Cardiac muscle cell (in vitro differentiated cells and primary cell): ENCODE data around the gene RPL37. TPM values are rescaled to one million over a fixed set of nuclear protein-coding genes. Genes with fewer than 3 reads are reported as not detected.
A peak's percentile ranks its signal among the peaks of the same experiment; 100 is the strongest.

Source experiments
- DNase-seq, 2 donors: peaks; one replicate each; pipeline versions ENCODE4 v3.0.0 to v3.0.0-alpha.2; 2010 to 2017; ENCODE audit warnings: low read depth in 1 of 2, low spot score in 1 of 2
- H3K27ac ChIP-seq: fragments of 200-600 bp; sonication (generic); 2 replicates; pipeline ENCODE4 v1.5.1; 2016
- H3K27me3 ChIP-seq: fragments of 200-600 bp; sonication (generic); 2 replicates; pipeline ENCODE4 v1.6.0; 2016; ENCODE audit warnings: control low read depth
- H3K36me3 ChIP-seq: fragments of 200-600 bp; sonication (generic); 2 replicates; pipeline ENCODE4 v1.5.1; 2016; ENCODE audit warnings: control low read depth
- H3K4me1 ChIP-seq: fragments of 200-600 bp; sonication (generic); 2 replicates; pipeline ENCODE4 v1.8.1; 2017; ENCODE audit warnings: low read depth, mild to moderate bottlenecking, mixed run types
- H3K4me3 ChIP-seq: fragments of 200-600 bp; sonication (generic); 2 replicates; pipeline ENCODE4 v1.5.1; 2016; ENCODE audit warnings: mild to moderate bottlenecking
- H3K9me3 ChIP-seq: fragments of 200-600 bp; sonication (generic); 2 replicates; pipeline ENCODE4 v1.5.1; 2017; ENCODE audit warnings: low read depth, mild to moderate bottlenecking, control low read depth
- polyA plus RNA-seq: library from polyadenylated mRNA; unstranded; fragments of >200 nt; fragmentation: Nextera tagmentation; extraction: Ambion mirVana; gene quantifications from 2 replicates; pipeline ENCODE4 v1.2.1, GENCODE V29; 2016
- total RNA-seq: library from RNA; depleted of rRNA; stranded (reverse); fragments of >200 nt; gene quantifications from 2 replicates; pipeline ENCODE4 v1.2.3, GENCODE V29; 2016
- TF ChIP-seq, protein P1 (sequence below): IDR thresholded peaks from 2 replicates; pipeline ENCODE4 v1.5.1; 2012; ENCODE audit warnings: low read depth, mild to moderate bottlenecking, low read length

RPL37 gene
- total and polyA plus RNA-seq, 2 experiments from 2014 or later = 115 to 473 TPM

DNA sequence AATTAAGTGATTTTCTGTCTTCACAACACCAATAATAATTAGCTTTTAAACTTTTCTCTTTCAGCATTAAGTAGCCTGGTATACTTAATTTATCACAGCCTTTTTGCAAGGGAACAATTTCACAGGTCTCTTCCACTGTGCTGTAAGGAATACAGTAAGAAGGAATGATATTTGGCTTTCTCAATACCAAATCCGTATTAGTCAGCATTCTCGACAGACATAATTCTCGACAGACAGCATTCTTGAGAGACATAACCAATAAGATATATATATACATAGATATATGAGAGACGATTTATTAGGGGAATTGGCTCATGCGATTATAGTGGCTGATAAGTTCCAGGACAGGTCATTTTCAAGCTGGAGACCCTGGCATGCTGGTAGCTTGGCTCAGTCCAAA is 54.8 kb downstream of the RPL37 start:
- H3K4me1 ChIP-seq = no peaks in the 10 kb centered on the region
- no peaks in the 10 kb centered on the region for H3K27me3 ChIP-seq
- H3K9me3 ChIP-seq = no peaks in the 10 kb centered on the region
- no peak overlapping the region for H3K4me3 ChIP-seq
- TF ChIP-seq, protein P1, sequence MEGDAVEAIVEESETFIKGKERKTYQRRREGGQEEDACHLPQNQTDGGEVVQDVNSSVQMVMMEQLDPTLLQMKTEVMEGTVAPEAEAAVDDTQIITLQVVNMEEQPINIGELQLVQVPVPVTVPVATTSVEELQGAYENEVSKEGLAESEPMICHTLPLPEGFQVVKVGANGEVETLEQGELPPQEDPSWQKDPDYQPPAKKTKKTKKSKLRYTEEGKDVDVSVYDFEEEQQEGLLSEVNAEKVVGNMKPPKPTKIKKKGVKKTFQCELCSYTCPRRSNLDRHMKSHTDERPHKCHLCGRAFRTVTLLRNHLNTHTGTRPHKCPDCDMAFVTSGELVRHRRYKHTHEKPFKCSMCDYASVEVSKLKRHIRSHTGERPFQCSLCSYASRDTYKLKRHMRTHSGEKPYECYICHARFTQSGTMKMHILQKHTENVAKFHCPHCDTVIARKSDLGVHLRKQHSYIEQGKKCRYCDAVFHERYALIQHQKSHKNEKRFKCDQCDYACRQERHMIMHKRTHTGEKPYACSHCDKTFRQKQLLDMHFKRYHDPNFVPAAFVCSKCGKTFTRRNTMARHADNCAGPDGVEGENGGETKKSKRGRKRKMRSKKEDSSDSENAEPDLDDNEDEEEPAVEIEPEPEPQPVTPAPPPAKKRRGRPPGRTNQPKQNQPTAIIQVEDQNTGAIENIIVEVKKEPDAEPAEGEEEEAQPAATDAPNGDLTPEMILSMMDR = no peak
- H3K27ac ChIP-seq = no peak overlapping the region
- no peak for DNase-seq
- H3K36me3 ChIP-seq = peaks cover 16% of the 10 kb centered on the region

DNA sequence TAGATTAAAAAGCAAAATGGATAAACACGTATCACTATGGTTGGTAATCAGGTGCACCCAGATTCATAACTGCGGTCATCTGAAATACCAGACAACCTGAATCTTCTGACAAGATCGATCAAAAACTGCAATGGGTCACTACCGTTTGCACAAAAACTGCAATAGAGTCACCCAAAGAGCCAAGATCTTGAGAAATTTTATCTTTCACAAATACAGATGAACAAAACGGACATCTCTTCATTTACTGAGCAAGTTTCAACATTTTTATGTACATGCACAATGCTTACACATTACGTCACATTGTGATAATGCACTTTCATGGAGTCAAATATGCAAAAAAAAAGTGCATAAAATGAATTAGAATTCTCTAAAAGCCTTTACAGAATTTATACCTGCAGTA is 55.5 kb downstream of the RPL37 start:
- H3K27me3 ChIP-seq = no peaks in the 10 kb centered on the region
- no peaks in the 10 kb centered on the region for H3K9me3 ChIP-seq
- no peak for DNase-seq
- no peak overlapping the region for H3K27ac ChIP-seq
- TF ChIP-seq, protein P1 = no peak
- no peaks in the 10 kb centered on the region for H3K4me1 ChIP-seq
- H3K4me3 ChIP-seq = no peak overlapping the region
- H3K36me3 ChIP-seq = peaks cover 23% of the 10 kb centered on the region

DNA sequence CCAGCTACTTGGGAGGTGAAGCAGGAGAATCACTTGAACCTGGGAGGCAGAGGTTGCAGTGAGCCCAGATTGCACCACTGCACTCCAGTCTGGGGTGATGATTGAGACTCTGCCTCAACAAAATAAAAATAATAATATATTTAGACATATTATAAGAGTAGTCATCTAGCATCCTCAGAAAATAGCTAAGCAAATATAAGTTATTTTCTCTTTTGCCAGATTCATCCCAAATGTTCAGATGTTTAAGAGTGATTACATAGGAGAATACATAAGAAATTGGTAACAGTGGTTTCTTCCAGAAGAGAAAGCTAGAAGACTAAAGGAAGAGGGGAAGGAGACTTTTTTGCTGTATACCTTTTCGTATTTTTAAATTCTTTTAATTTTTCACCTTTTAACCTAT is 56.9 kb downstream of the RPL37 start:
- TF ChIP-seq, protein P1 = no peak
- Histone ChIP-seq H3K27me3 (no peaks in the 10 kb centered on the region), H3K36me3 (peaks cover 23% of the 10 kb centered on the region), H3K4me1 (no peaks in the 10 kb centered on the region), H3K27ac (no peak overlapping the region), H3K4me3 (no peak overlapping the region), H3K9me3 (no peaks in the 10 kb centered on the region)
- no peak for DNase-seq

DNA sequence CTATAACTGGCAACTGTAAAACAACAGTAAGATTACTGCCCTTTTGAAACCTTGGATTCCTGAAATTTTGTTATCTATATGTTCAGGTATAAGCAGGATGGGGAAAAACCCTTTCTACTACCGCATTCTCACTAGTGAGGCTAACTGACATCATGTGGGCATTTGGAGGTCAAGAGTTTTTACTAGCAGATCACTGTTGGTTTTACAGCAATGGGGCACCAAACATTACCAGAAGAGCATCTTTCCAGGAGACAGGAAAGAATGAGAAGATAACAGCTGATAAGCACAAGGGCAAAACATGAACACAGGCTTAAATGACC is 58.4 kb downstream of the RPL37 start:
- Histone ChIP-seq H3K36me3 (peaks cover 27% of the 10 kb centered on the region), H3K4me1 (no peaks in the 10 kb centered on the region), H3K9me3 (no peaks in the 10 kb centered on the region), H3K27ac (peak overlapping the region; percentile 4), H3K4me3 (no peak overlapping the region), H3K27me3 (no peaks in the 10 kb centered on the region)
- TF ChIP-seq, protein P1 = no peak
- DNase-seq = no peak

DNA sequence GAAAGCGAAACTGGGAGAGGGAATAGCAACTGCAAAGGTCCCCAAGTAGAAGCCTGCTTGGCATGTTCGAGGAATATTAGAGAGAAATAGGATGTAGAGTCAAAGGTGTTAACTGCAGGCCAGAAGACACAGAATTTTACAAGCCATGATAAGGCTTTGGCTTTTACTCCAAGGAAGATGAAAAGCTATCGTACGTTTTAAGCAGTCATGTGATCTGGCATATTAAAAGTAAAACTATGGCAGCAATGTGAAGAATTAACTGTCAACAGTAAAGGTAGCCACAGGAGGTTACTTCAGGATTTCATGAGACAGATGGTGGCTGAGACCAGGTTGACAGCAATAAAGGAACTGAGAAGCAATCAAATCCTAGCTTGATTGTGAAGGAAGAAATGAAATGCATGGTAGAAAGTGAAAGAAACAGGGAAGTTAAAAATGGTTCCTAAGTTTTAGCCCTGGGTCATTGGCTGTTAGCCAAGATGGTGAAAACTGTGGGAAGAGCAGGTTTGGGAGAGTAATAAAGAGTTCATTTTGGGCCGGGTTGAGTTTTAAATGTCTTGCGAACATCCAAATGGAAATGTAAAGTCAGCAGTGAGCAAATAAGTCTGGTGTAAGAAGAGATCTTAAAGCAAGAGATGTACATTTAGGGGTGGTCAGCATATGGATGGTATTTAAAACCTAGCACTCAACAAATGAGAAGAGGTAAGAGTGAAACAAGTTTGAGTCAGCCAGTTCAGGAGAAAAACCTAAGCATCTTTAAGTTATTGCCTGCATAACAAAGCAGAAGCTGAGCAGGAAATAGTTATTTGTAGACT is 59.0 kb downstream of the RPL37 start:
- TF ChIP-seq, protein P1 = no peak
- Histone ChIP-seq H3K9me3 (no peaks in the 10 kb centered on the region), H3K4me1 (no peaks in the 10 kb centered on the region), H3K36me3 (peaks cover 30% of the 10 kb centered on the region), H3K27me3 (no peaks in the 10 kb centered on the region), H3K4me3 (no peak overlapping the region), H3K27ac (peak overlapping the region; percentile 4)
- DNase-seq = no peak

Other genes with a start within 250 kb of the RPL37 start
- 0.42 and 0.99 TPM in 2 replicates for gene PTGER4, start 155.3 kb downstream of the RPL37 start, total RNA-seq
- 0.28 TPM in 1 of 2 replicates, not detected in the other for gene PTGER4, start 155.3 kb downstream of the RPL37 start, polyA plus RNA-seq
- gene TTC33, start 79.3 kb downstream of the RPL37 start, total RNA-seq = 13.4 and 46.7 TPM in 2 replicates
- 16.3 and 17.2 TPM in 2 replicates for gene TTC33, start 79.3 kb downstream of the RPL37 start, polyA plus RNA-seq
- 21.5 and 26.1 TPM in 2 replicates for gene PRKAA1, start 36.8 kb downstream of the RPL37 start, total RNA-seq
- 22.6 and 29.3 TPM in 2 replicates for gene PRKAA1, start 36.8 kb downstream of the RPL37 start, polyA plus RNA-seq
- 0.11 and 0.12 TPM in 2 replicates for gene CARD6, start 6.1 kb upstream of the RPL37 start, total RNA-seq
- gene CARD6, start 6.1 kb upstream of the RPL37 start, polyA plus RNA-seq = 0.06 and 0.32 TPM in 2 replicates
- gene C7, start 74.3 kb upstream of the RPL37 start, total RNA-seq = 66.3 and 153 TPM in 2 replicates
- 64.0 and 97.9 TPM in 2 replicates for gene C7, start 74.3 kb upstream of the RPL37 start, polyA plus RNA-seq
- gene MROH2B, start 236.1 kb upstream of the RPL37 start, total RNA-seq = not detected in 2 replicates
- gene MROH2B, start 236.1 kb upstream of the RPL37 start, polyA plus RNA-seq = not detected in 2 replicates